ES-I3 (cell line): ENCODE data around the gene PIGW.
"Not testable (repeated sequence)": the region's sequence is repeated elsewhere in the genome, so short reads cannot be mapped to it uniquely, and the experiment has no call there.

ENCODE experiments used
- H3K36me3 ChIP-seq: 2 replicates; pipeline ENCODE4 v1.6.1; 2013; ENCODE audit warnings: mild to moderate bottlenecking, low read length, control low read depth, moderate library complexity; ENCODE audit not compliant: insufficient read depth
- H3K4me1 ChIP-seq: 2 replicates; pipeline ENCODE4 v1.6.1; 2013; ENCODE audit warnings: mild to moderate bottlenecking, control low read depth, low read length; ENCODE audit not compliant: insufficient read depth
- H3K9ac ChIP-seq: 2 replicates; pipeline ENCODE4 v1.6.1; 2013; ENCODE audit warnings: low read depth, mild to moderate bottlenecking, low read length, moderate library complexity
- H3K9me3 ChIP-seq: 2 replicates; pipeline ENCODE4 v1.6.1; 2013; ENCODE audit warnings: mild to moderate bottlenecking, low read length, moderate library complexity; ENCODE audit not compliant: control insufficient read depth, insufficient read depth

Gene PIGW

DNA sequence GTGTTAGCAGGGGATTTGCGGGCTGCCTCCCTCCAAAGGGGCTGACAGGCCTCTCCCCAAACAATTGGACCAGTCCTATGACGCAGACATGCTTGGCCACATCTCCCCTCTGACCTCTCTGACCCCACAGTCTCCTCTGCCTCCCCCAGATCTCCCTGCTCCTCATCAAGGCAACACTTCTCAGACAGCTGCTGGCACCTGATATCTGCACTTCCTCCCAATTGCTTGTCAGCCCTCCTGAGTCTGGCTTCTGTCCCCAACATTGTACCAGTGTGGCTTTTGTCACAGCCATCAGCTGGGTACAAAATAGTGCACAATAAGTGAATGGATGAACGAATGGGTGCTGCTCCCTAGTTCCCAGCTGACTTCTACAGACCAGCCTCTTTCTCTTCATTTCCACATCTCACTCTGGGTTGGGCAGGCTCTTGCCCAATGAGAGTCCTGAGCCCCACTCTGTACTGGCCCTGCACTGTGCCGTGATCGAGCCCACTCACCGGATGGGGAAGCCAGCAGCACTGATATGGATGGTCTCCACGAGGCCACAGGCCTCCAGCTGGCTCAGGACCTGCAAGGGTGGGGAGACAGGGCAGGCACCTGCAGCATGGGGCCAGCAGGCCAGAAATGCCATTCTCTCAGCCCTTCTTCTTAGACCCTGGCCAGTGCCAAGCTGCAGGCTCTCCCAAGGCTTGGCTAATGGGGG lies 31.2 kb upstream of the PIGW start:
- Histone ChIP-seq H3K9ac (no peak overlapping the region), H3K9me3 (no peaks in the 10 kb centered on the region), H3K36me3 (peaks cover 34% of the 10 kb centered on the region), H3K4me1 (no peaks in the 10 kb centered on the region)

DNA sequence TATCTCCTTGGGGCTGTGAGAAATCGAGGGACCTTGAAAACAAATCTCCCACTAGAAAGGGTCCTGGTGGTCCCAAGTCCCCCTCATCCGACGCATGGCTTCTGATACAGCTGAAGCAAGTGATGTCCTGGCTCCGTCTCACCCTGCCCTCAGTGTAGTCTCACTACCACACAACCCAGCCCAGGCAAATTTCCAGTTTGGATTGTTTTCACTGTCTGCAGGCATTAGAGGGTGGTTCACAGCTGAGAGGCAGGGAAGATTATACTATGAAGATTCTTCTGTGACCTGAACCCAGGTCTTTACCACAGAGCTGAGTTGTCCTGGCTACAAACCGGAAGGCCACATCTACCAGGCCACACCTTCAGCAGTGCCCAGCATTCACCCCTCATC lies 30.6 kb upstream of the PIGW start:
- Histone ChIP-seq H3K36me3 (peaks cover 30% of the 10 kb centered on the region), H3K4me1 (no peaks in the 10 kb centered on the region), H3K9ac (no peak overlapping the region), H3K9me3 (no peaks in the 10 kb centered on the region)

DNA sequence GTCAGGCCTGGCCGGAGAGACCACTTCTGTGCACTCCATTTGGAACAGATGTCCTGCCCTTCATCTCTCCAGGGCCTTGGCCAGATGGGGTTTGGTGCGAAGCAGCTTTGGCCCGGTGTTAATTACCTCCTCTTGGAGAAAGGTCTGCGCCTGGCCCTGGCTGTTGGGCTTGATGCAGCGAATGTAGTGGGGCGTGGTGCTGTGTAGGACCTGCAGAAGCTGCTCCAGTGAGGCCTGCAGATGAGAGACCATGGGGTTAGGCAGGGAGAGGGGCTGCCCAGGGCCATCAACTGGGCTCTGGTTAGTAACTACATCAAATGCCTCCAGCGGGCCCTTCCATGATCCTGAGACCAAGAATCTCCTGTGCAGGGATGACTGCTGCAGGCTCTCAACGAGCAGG lies 29.6 kb upstream of the PIGW start:
- Histone ChIP-seq H3K9ac (no peak overlapping the region), H3K36me3 (peaks cover 36% of the 10 kb centered on the region), H3K9me3 (no peaks in the 10 kb centered on the region), H3K4me1 (no peaks in the 10 kb centered on the region)

DNA sequence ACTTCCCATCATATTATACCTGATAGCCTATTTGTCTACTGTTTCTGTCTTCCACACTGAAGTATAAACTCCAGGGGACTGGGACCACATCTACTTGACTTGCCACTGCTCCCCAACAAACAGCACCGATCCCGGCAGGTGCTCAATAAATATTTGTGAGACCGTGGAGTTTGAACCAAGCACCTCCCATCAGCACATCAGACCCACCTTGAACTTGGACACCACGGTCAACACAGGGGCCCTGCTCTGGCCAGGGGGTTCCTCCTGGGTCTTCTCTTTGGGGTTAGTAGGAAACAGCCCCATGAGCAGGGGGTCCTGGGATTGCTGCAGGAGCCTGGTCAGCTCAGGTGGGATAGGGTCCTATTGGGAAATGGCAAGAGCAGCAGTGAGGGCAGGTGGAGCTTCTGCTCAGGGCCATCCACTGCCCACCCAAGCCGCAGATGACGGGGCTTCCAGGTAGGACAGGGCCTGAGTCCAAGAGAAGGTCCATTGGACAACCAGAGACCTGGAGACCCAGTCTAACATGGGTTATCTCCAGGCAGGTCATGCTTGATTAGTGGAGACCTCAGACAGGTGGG lies 28.4 kb upstream of the PIGW start:
- Histone ChIP-seq H3K4me1 (no peaks in the 10 kb centered on the region), H3K36me3 (peaks cover 38% of the 10 kb centered on the region)

DNA sequence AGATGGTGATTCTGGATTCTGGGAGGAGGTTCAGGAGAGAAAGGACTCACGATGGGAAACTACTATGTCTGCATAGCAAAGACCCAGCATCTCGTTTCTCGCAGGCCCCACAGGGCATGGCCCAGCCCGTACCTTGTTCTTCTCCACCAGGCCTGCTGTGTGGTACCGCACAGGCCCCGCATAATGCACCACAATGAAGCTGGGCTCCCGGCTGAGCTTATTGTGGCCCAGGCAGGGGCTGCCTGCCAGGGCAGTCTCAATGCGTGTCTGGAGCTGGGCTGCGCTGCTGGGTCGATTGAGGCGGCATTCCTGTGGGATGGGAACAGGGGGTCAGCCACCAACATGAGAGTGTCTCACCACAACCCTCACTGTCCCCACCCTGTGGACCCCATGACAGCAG lies 28.0 kb upstream of the PIGW start:
- H3K4me1 ChIP-seq = no peaks in the 10 kb centered on the region
- no peaks in the 10 kb centered on the region for H3K9me3 ChIP-seq
- no peak overlapping the region for H3K9ac ChIP-seq
- peaks cover 37% of the 10 kb centered on the region for H3K36me3 ChIP-seq

More for the DNA sequence above, 28.4 kb upstream of the PIGW start:
- Histone ChIP-seq H3K9me3 (no peaks in the 10 kb centered on the region), H3K9ac (no peak overlapping the region)

DNA sequence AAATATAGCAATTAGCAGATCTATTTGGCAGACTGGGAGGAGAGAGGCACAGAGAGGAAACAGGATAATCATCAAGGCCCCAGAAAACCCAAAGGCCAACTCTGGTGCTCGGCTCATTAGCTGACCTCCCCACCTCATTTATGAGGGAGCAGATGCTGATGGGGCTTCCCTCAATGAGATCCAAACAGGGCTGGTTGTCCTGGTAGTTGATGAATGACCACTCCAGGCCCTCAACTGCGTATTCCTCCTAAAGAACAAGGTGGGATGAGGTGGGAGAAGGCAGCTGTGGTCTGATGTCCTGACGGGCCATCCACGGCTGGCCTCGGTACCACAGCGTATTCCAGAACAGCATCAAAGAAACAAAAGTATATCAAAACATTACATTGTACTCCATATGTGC lies 27.5 kb upstream of the PIGW start:
- H3K36me3 ChIP-seq = peaks cover 37% of the 10 kb centered on the region
- H3K4me1 ChIP-seq = no peaks in the 10 kb centered on the region
- H3K9ac ChIP-seq = no peak overlapping the region
- H3K9me3 ChIP-seq = no peaks in the 10 kb centered on the region

DNA sequence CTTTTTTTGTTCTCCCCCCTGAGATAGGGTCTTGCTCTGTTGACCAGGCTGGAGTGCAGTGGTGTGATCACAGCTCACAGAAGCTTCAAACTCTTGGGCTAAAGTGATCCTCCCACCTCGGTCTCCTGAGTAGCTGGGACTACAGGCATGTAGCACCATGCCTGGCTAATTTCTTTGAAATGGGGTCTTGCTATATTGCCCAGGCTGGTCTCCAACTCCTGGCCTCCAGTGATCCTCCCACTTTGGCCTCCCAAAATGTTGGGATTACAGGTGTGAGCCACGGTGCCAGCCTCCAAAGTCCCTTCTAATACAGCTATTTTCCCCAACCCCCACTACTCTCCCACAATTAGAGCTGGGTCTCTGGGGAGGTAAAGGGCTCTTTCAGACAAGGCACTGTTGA lies 26.3 kb upstream of the PIGW start:
- H3K9ac ChIP-seq, H3K9me3 ChIP-seq, H3K4me1 ChIP-seq: not testable (repeated sequence)
- H3K36me3 ChIP-seq = peaks cover 41% of the 10 kb centered on the region

DNA sequence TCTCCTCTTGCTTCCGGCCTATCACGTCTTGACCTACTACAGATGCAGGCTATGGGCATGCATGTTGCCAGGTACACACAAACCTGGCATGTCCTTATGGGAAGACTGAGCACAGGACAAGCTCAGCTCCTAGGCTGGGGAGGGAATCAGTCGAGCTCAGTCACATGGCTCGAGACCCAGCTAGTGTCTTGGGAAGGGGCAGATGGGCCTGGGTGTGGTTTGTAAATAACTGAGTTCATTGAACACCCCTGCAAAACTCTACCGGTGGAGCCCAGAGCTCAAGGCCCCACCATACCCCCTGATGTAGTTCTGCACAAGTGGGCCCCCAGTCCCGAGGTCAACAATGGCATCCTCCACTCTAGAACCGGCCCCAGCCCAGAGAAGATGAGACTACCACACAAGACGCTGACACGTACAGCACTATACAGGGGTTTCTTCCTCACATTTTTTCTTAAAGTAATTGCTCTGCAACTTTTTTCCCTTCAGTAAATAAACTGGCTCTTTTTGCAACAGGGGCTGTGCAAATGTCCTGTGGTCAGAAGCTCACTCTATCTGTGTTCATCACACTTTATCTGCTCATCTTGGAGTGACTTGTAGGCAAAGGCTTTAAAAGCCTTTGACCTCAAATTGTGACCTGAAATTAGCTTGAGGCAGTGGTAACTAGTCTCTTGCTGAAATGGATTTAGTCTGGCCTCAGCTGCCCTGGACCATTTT lies 25.4 kb upstream of the PIGW start:
- H3K4me1 ChIP-seq = no peaks in the 10 kb centered on the region
- no peaks in the 10 kb centered on the region for H3K9me3 ChIP-seq
- peaks cover 37% of the 10 kb centered on the region for H3K36me3 ChIP-seq
- no peak overlapping the region for H3K9ac ChIP-seq

DNA sequence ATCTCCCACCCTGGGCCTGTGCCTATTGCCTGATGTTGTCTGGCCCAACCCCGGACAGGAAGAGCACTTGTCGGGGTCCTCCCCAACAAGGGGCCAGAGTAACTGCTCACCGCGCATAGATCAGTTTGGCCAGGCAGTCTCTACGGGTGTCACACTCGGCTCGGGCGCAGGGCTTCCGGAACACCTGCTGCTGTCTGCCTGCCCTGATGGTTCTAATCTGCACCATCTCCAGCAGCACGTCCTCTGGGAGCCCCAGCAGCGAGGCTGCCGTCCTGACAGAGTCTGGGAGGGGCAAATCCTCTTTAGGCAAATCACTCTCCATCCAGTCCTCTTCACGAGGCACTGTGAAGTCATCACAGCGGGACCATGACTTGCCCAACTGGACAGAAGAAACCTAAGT lies 24.2 kb upstream of the PIGW start:
- H3K4me1 ChIP-seq = no peaks in the 10 kb centered on the region
- H3K9me3 ChIP-seq = no peaks in the 10 kb centered on the region
- H3K36me3 ChIP-seq = peaks cover 37% of the 10 kb centered on the region
- H3K9ac ChIP-seq = no peak overlapping the region

DNA sequence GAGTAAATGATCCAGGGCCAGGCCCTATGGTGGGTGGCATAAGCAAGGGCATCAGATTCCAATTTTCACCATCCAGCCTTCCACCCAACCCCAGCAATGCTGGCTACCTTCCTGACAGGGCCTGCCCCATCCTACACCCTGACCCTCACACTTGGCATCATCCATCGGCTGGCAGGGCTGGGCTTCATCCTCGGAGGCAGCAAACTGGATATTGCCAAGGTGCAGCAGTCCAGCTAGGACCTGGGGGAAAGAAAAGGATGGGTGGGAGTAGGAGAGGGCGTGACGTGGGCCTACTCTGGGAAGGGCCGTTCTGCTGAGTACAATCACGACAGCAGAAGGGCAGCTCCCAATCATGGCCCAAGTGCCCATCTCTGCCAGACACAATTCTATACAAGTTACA lies 23.6 kb upstream of the PIGW start:
- Histone ChIP-seq H3K9ac (no peak overlapping the region), H3K36me3 (peaks cover 37% of the 10 kb centered on the region), H3K9me3 (no peaks in the 10 kb centered on the region), H3K4me1 (no peaks in the 10 kb centered on the region)

DNA sequence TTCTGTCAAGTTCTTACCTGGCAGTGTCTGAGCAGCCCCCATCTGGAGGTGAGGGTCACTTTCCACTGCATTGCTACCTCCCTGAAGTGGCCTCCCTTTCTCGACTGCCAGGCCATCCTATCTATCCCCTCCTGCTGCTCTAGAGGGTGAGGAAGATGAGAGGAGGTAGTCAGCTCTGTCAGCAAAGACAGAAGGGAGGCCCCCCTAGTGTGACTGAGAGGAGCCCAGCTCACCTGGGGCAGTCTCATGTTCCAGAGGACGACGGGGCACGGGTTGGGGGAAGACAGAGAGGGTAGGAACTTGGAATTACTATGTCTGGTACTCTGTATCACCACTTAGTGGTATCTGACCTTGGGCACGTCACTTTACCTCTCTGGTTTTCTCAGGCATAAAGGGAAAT lies 22.1 kb upstream of the PIGW start:
- Histone ChIP-seq H3K36me3 (peaks cover 33% of the 10 kb centered on the region), H3K4me1 (no peaks in the 10 kb centered on the region), H3K9ac (no peak overlapping the region), H3K9me3 (no peaks in the 10 kb centered on the region)

DNA sequence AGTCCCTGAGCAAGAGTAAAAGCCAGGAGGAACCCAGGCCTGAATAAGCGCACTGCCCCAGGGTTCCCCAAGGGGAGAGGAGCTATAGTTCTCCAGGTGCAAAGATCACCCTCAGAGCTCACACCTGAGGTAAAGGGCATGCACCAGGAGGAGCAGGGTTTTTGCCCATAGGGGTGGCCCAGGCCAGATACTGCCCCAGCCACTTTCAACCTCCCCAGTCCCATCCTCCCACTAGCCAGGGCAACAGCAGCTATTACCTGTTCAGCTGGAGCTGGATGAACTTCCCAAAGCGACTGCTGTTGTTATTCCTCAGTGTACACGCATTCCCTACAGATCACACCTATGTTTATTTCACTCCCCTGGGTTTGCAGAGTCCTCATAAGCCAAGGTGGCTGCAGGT lies 19.9 kb upstream of the PIGW start:
- H3K9me3 ChIP-seq = no peaks in the 10 kb centered on the region
- no peaks in the 10 kb centered on the region for H3K4me1 ChIP-seq
- peaks cover 29% of the 10 kb centered on the region for H3K36me3 ChIP-seq
- no peak overlapping the region for H3K9ac ChIP-seq

DNA sequence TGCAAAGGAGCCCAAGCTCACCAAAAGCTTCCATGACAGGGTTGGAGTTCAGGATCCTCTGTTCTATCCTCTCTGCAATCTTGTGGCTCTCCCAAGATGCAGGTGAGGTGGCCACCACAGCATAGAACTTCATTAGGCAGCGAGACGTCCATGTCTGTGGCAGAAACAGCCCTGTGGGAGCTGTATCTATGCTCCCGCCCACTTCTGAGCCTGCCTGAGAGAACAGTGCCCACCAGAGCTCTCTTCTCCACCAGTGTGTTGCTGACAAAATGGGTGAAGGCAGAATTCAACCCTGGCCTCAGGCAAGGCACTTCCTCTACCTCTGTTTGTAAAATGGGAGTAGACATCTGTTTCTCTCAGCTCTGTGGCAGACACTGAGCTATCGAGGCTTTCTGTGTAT lies 18.9 kb upstream of the PIGW start:
- no peak overlapping the region for H3K9ac ChIP-seq
- H3K36me3 ChIP-seq = peaks cover 21% of the 10 kb centered on the region
- H3K4me1 ChIP-seq = no peaks in the 10 kb centered on the region

DNA sequence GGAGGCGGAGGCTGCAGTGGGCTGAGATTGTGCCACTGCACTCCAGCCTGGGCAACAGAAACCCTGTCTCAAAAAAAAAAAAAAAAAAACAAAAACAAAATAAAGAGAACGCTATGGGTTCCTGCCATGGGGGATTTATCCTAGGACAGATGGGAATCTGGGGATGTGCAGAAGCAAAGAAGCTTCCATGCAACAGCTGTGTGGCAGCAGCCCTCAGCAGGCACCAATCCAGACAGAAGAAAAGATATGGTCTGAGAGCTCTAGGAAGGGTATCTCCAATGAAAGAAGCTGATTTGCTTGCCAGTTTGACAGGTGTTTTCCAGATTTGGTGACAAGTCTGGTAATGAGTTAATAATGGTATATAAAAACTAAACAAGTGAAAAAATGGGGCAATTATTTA lies 11.7 kb upstream of the PIGW start:
- no peaks in the 10 kb centered on the region for H3K9me3 ChIP-seq
- H3K9ac ChIP-seq = no peak overlapping the region
- H3K4me1 ChIP-seq = no peaks in the 10 kb centered on the region
- H3K36me3 ChIP-seq = peaks cover 33% of the 10 kb centered on the region

More for the DNA sequence above, 18.9 kb upstream of the PIGW start:
- no peaks in the 10 kb centered on the region for H3K9me3 ChIP-seq

DNA sequence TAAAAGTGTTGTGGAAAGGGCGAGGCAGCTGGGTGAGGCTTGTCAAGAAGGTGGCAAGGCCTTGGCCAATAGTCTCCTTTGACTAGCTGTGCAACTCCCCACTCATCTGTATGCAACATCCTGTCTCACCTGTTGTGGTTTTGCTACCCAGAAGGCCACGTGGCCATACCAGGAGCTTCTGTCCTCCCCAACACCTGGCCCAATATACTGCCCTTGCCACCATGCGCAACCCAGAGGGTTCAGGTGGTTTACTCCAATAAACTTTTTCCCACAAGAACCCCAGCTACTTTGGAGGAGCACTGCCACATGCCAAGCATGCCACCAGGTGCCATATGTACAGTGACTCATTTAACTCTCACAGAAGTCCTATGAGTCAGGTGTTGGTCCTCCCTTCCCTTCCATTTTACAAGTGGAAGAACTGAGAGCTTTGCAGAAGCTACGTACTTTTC lies 10.3 kb upstream of the PIGW start:
- Histone ChIP-seq H3K9me3 (no peaks in the 10 kb centered on the region), H3K4me1 (no peaks in the 10 kb centered on the region), H3K36me3 (peaks cover 36% of the 10 kb centered on the region), H3K9ac (no peak overlapping the region)
